Prostate gland (tissue), 2 donors: Measurements from ENCODE around the gene SGK1.

ENCODE experiments used
- POLR2A ChIP-seq: fragments of 450-650 bp; IDR thresholded peaks from one replicate; pipeline ENCODE4 v1.6.1; 2016; ENCODE audit warnings: antibody characterized with exemption, mild to moderate bottlenecking
- POLR2AphosphoS5 ChIP-seq: sonication (generic); formaldehyde crosslinking; IDR thresholded peaks from one replicate; pipeline ENCODE4 v1.6.1; 2017; ENCODE audit warnings: antibody characterized with exemption
- TF ChIP-seq, protein P1 (sequence below), 4 experiments: fragments of 200-600 bp in 2 of 4; fragments of 450-650 bp in 2 of 4; sonication (generic) in 2 of 4; IDR thresholded peaks; 1 replicate in 3 of 4; 2 replicates in 1 of 4; pipeline ENCODE4 v1.5.1; 2016 to 2019; ENCODE audit warnings: antibody characterized with exemption in 4 of 4, mild to moderate bottlenecking in 2 of 4, moderate library complexity in 2 of 4

DNA sequence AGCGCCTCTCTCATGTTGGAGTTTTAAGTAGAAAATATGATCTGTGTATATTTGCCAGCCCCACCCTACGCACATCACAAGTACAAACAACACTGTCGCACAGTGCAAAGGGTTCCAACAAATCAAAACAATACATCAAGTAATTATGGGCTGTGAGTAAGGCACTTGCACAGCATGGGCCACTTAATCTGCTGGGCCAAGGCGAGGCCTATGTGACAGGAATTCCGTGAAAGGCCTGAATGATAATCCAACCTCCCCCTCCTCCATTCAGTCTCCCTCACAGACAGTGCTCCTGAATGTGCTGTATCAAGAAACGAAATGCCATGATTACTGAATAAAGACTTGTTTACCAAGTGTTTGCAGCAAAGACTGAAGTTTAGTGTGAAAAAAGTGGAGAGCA is 135.4 kb downstream of the SGK1 start:
- TF ChIP-seq, protein P1, sequence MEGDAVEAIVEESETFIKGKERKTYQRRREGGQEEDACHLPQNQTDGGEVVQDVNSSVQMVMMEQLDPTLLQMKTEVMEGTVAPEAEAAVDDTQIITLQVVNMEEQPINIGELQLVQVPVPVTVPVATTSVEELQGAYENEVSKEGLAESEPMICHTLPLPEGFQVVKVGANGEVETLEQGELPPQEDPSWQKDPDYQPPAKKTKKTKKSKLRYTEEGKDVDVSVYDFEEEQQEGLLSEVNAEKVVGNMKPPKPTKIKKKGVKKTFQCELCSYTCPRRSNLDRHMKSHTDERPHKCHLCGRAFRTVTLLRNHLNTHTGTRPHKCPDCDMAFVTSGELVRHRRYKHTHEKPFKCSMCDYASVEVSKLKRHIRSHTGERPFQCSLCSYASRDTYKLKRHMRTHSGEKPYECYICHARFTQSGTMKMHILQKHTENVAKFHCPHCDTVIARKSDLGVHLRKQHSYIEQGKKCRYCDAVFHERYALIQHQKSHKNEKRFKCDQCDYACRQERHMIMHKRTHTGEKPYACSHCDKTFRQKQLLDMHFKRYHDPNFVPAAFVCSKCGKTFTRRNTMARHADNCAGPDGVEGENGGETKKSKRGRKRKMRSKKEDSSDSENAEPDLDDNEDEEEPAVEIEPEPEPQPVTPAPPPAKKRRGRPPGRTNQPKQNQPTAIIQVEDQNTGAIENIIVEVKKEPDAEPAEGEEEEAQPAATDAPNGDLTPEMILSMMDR (IDR thresholded peaks at IDR 0.05), result no peak
- TF ChIP-seq POLR2A (no peak), POLR2AphosphoS5 (no peak)
